Duodenal mucosa (tissue), 2 donors: ENCODE measurements around the gene IFNK.

Experiments
- H3K27ac ChIP-seq: one replicate; pipeline ENCODE4 v1.7.0; 2013; ENCODE audit warnings: low read depth, low read length
- H3K27me3 ChIP-seq, 2 donors: one replicate each; pipeline ENCODE4 v1.7.0; 2013; ENCODE audit warnings: low read length in 2 of 2, control low read depth in 1 of 2; ENCODE audit not compliant: insufficient read depth in 2 of 2, control insufficient read depth in 1 of 2
- H3K36me3 ChIP-seq, 2 donors: one replicate each; pipeline ENCODE4 v1.7.0; 2013; ENCODE audit warnings: low read length in 2 of 2, control low read depth in 1 of 2; ENCODE audit not compliant: insufficient read depth in 2 of 2, control insufficient read depth in 1 of 2
- H3K4me1 ChIP-seq, 2 donors: one replicate each; pipeline ENCODE4 v1.7.0; 2013; ENCODE audit warnings: low read length in 2 of 2, control low read depth in 1 of 2; ENCODE audit not compliant: insufficient read depth in 2 of 2, control insufficient read depth in 1 of 2
- H3K4me3 ChIP-seq, 2 donors: one replicate each; pipeline ENCODE4 v1.7.0; 2013; ENCODE audit warnings: low read length in 2 of 2, low read depth in 1 of 2
- H3K9ac ChIP-seq, 2 donors: one replicate each; pipeline ENCODE4 v1.7.0; 2013; ENCODE audit warnings: low read length in 2 of 2, low read depth in 1 of 2
- H3K9me3 ChIP-seq, 2 donors: one replicate each; pipeline ENCODE4 v1.7.0; 2013; ENCODE audit warnings: low read length in 2 of 2, control low read depth in 1 of 2; ENCODE audit not compliant: control insufficient read depth in 1 of 2

IFNK gene

GRCh38 chr9:27549196-27549755, 25.2 kb downstream of the IFNK start:
- H3K27ac ChIP-seq, result no peak overlapping the region
- H3K36me3 ChIP-seq, result peaks cover 8 to 19% of the 10 kb centered on the region in 2 donors

DNA sequence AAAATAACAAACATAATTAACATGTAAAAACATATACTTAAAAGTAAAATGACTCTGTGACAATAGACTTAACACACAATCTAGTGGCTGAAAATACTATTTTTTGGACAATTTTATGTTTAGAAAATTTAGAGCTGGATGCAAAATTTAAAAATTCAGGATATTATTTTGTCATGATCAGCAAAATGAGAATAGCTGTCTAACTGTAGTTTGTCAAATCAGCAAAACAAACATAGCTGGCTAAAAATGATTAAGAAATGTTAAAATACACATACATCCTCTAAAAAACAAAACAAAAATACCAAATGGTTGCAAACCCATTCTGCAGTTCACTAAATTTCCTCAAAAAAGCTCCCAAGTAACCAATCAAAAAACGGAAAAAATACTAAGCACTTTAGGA, 30.6 kb downstream of the IFNK start:
- Histone ChIP-seq H3K36me3 (peaks cover 13 to 34% of the 10 kb centered on the region in 2 donors), H3K4me3 (no peak overlapping the region), H3K27me3 (no peaks in the 10 kb centered on the region), H3K27ac (no peak overlapping the region), H3K4me1 (no peaks in the 10 kb centered on the region), H3K9ac (no peak overlapping the region), H3K9me3 (no peaks in the 10 kb centered on the region)

More at GRCh38 chr9:27549196-27549755, 25.2 kb downstream of the IFNK start:
- no peak overlapping the region for H3K4me3 ChIP-seq
- H3K27me3 ChIP-seq, result no peaks in the 10 kb centered on the region
- H3K9ac ChIP-seq, result no peak overlapping the region
- H3K9me3 ChIP-seq, result no peaks in the 10 kb centered on the region
- no peaks in the 10 kb centered on the region for H3K4me1 ChIP-seq

DNA sequence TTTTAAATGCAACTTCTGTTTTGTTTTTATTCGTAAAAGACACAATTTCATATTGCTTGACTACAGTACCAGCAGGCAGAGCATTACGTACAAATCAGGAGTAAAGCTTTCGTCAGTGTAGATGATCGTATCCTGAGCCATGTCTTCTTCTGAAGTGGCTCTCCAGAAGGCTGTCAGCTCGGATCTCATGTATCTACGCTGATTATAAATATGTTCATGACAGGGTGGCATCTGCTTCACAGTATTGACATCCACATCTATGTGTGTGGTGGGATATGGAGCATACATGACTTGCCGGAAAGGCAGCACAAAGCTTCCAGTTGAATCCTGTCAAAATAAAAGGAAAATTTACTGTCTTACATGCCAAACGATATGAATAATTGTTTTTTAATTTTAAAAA, 32.4 kb downstream of the IFNK start:
- peaks cover 9 to 39% of the 10 kb centered on the region in 2 donors for H3K36me3 ChIP-seq

GRCh38 chr9:27558307-27558706, 34.2 kb downstream of the IFNK start:
- Histone ChIP-seq H3K9ac (no peak overlapping the region), H3K4me3 (no peak overlapping the region), H3K36me3 (peaks cover 9 to 30% of the 10 kb centered on the region in 2 donors), H3K27ac (no peak overlapping the region), H3K27me3 (no peaks in the 10 kb centered on the region), H3K4me1 (no peaks in the 10 kb centered on the region), H3K9me3 (no peaks in the 10 kb centered on the region)

More for the DNA sequence above, 32.4 kb downstream of the IFNK start:
- Histone ChIP-seq H3K9ac (no peak overlapping the region), H3K27me3 (no peaks in the 10 kb centered on the region), H3K9me3 (no peaks in the 10 kb centered on the region), H3K27ac (no peak overlapping the region), H3K4me1 (no peaks in the 10 kb centered on the region), H3K4me3 (no peak overlapping the region)

DNA sequence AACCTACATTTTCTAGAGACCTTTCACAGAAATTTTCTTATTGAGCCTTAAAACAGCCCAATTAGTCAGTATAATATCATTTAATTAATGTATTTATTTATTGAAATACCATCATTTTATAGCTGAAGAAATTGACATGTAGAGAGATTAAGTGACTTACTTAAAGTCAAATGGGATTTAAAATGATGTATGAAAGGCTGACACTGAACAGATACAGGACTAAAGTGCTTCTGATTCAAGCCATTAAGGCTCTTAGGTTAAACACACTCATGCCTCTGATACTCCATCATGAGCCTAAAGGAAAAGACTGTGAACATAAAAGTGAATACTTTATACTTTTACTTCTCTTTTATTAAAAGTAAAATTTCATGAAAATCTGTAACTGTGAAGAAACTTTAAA, 36.4 kb downstream of the IFNK start:
- Histone ChIP-seq H3K4me3 (no peak overlapping the region), H3K4me1 (no peaks in the 10 kb centered on the region), H3K27me3 (no peaks in the 10 kb centered on the region), H3K9ac (no peak overlapping the region), H3K27ac (no peak overlapping the region), H3K9me3 (no peaks in the 10 kb centered on the region), H3K36me3 (peaks cover 9 to 29% of the 10 kb centered on the region in 2 donors)

GRCh38 chr9:27561685-27562084, 37.6 kb downstream of the IFNK start:
- no peaks in the 10 kb centered on the region for H3K27me3 ChIP-seq
- no peak overlapping the region for H3K27ac ChIP-seq
- H3K4me1 ChIP-seq, result no peaks in the 10 kb centered on the region
- no peaks in the 10 kb centered on the region for H3K9me3 ChIP-seq
- no peak overlapping the region for H3K9ac ChIP-seq
- no peak overlapping the region for H3K4me3 ChIP-seq
- H3K36me3 ChIP-seq, result peaks cover 11 to 19% of the 10 kb centered on the region in 2 donors

- Histone ChIP-seq H3K4me3 (no peak overlapping the region), H3K27me3 (no peaks in the 10 kb centered on the region), H3K27ac (no peak overlapping the region), H3K9ac (no peak overlapping the region), H3K36me3 (peaks cover 10 to 12% of the 10 kb centered on the region in 2 donors), H3K4me1 (no peaks in the 10 kb centered on the region), H3K9me3 (no peaks in the 10 kb centered on the region)
Measured at GRCh38 chr9:27563738-27564430, 39.8 kb downstream of the IFNK start.

DNA sequence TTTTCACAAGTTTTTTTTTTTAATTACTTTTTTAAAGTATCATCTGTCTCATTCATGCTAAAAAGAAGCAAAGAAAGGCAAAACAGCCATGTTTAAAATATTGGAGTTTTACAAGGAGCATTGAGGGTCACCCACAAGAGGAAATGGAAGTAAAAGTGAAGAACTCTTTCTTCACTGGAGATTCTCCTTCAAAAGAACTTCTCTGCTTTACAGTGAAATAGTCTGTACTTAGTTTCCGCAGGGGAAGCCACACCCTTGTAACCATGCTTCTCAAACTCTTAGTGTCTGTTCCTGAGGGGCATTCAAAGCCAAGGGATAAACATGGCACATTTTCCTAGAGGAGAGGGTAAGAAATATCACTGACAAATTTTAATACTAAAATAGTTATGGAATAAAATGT, 40.6 kb downstream of the IFNK start:
- Histone ChIP-seq H3K27ac (no peak overlapping the region), H3K9ac (no peak overlapping the region), H3K9me3 (no peaks in the 10 kb centered on the region), H3K4me3 (no peak overlapping the region), H3K27me3 (no peaks in the 10 kb centered on the region), H3K4me1 (peaks cover 0 to 3% of the 10 kb centered on the region in 2 donors), H3K36me3 (peaks cover 10 to 12% of the 10 kb centered on the region in 2 donors)

DNA sequence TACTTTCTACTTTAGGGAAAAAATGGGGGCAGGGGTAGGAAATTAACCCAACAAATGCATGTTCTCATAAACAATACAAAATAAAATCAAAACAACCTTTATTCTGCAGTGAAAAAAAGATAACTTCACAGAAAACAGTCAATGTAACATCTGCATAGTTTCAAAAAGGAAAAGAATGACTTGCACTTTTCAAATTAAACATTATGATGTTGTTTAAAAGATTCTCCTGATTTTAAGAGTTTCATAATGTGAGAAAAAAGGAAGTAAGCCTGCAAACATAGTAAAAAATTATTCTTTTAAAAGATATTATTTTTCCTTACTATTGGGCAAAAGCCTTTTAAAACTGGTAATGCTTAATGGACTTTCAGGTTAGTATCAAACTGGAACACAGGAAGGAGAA, 41.6 kb downstream of the IFNK start:
- no peak overlapping the region for H3K27ac ChIP-seq
- peaks cover 0 to 4% of the 10 kb centered on the region in 2 donors for H3K4me1 ChIP-seq
- no peaks in the 10 kb centered on the region for H3K9me3 ChIP-seq

DNA sequence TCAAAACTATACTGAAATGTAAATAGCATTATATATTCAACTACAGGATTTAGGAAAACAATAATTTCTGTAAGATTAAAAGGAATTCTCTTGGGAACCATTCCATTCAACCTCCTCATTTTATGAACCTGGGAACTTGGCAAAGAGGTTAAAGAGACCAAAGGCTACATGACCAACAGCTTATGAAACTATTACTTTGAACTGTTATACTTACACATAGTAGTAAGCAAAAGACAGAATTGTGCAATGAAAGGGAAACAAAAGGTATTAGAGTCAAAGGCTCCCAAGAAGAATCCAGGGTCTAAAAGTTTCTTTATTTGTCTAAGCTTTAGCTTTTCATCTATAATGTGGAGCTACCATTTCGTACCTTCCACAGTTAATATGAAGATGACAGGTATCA, 42.0 kb downstream of the IFNK start:
- Histone ChIP-seq H3K27ac (no peak overlapping the region), H3K36me3 (peaks cover 4 to 10% of the 10 kb centered on the region in 2 donors), H3K9ac (no peak overlapping the region), H3K27me3 (no peaks in the 10 kb centered on the region), H3K4me3 (no peak overlapping the region), H3K4me1 (peaks cover 0 to 7% of the 10 kb centered on the region in 2 donors), H3K9me3 (no peaks in the 10 kb centered on the region)

More for the DNA sequence above, 41.6 kb downstream of the IFNK start:
- Histone ChIP-seq H3K27me3 (no peaks in the 10 kb centered on the region), H3K9ac (no peak overlapping the region), H3K36me3 (peaks cover 7 to 10% of the 10 kb centered on the region in 2 donors), H3K4me3 (no peak overlapping the region)
